Measurements from ENCODE around the gene PRSS36. TPM values are rescaled to one million over a fixed set of nuclear protein-coding genes. Genes with fewer than 3 reads are reported as not detected.

PRSS36 gene
- total RNA-seq, 1 experiment from 2014 or later: 1.3 TPM

- ChIA-PET CTCF (interaction anchor here (0.5 to 3.3 kb wide), 7 partner anchors 8 to 327 kb away, joined by 3 to 25 read pairs (median 4); partner anchors contain the start of genes HSD3B7 and KAT8), POLR2A (interaction anchor here (0.6 to 2.2 kb wide), 6 partner anchors 9 to 71 kb away, joined by 3 to 20 read pairs (median 6); partner anchors contain the start of genes FUS, KAT8, ZNF646 and ZNF668)
- H3K4me3 Mint-ChIP-seq: peak overlapping the region; percentile 24; the same call in 1 of the 2 replicates
- peak; percentile 74 for DNase-seq (ENCODE audit: low spot score)
- TF ChIP-seq, protein P1, sequence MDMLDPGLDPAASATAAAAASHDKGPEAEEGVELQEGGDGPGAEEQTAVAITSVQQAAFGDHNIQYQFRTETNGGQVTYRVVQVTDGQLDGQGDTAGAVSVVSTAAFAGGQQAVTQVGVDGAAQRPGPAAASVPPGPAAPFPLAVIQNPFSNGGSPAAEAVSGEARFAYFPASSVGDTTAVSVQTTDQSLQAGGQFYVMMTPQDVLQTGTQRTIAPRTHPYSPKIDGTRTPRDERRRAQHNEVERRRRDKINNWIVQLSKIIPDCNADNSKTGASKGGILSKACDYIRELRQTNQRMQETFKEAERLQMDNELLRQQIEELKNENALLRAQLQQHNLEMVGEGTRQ (CRISPR knock-in tag; IDR thresholded peaks at IDR 0.05): peak; percentile 84
- TF ChIP-seq EMX1 (CRISPR knock-in tag; IDR thresholded peaks at IDR 0.05) (no peak), TP53 (CRISPR knock-in tag; IDR thresholded peaks at IDR 0.05) (no peak), ZNF423 (CRISPR knock-in tag; IDR thresholded peaks at IDR 0.05) (no peak), ZNF281 (CRISPR knock-in tag; IDR thresholded peaks at IDR 0.05) (0 out of 2 replicates have a peak, but pooled peaks have one; percentile 51), SP1 (CRISPR knock-in tag; conservative IDR thresholded peaks at IDR 0.05) (0 out of 2 replicates have a peak, but pooled peaks have one; percentile 16), USF1 (CRISPR knock-in tag; IDR thresholded peaks at IDR 0.05) (peak; percentile 77)
- TF ChIP-seq, protein P2, sequence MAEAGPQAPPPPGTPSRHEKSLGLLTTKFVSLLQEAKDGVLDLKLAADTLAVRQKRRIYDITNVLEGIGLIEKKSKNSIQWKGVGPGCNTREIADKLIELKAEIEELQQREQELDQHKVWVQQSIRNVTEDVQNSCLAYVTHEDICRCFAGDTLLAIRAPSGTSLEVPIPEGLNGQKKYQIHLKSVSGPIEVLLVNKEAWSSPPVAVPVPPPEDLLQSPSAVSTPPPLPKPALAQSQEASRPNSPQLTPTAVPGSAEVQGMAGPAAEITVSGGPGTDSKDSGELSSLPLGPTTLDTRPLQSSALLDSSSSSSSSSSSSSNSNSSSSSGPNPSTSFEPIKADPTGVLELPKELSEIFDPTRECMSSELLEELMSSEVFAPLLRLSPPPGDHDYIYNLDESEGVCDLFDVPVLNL (CRISPR knock-in tag; IDR thresholded peaks at IDR 0.05; ENCODE audit: borderline replicate concordance, low read depth): no peak
- H3K36me3 Mint-ChIP-seq: peaks cover 31% of the 10 kb centered on the region
- H3K4me1 Mint-ChIP-seq: peaks cover 49% of the 10 kb centered on the region
- ATAC-seq: peak; percentile 62
- H3K27me3 Mint-ChIP-seq (ENCODE audit: low read depth): no peaks in the 10 kb centered on the region
- no peaks in the 10 kb centered on the region for H3K9me3 Mint-ChIP-seq
- H3K27ac Mint-ChIP-seq: peak overlapping the region; percentile 97
Measured at GRCh38 chr16:31130899-31131298, 19.0 kb downstream of the PRSS36 start.

GRCh38 chr16:31130336-31130891 is 19.5 kb downstream of the PRSS36 start:
- POLR2A ChIA-PET: interaction anchor here (0.9 to 2.2 kb wide), 7 partner anchors 8 to 56 kb away, joined by 3 to 20 read pairs (median 6); partner anchors contain the start of genes FUS, KAT8, ZNF646 and ZNF668
- Mint-ChIP-seq H3K4me3 (no peak overlapping the region), H3K4me1 (peaks cover 45% of the 10 kb centered on the region), H3K27me3 (ENCODE audit: low read depth) (no peaks in the 10 kb centered on the region), H3K9me3 (no peaks in the 10 kb centered on the region), H3K36me3 (peaks cover 31% of the 10 kb centered on the region), H3K27ac (peak overlapping the region; percentile 97)
- no peak for ATAC-seq
- no peak for DNase-seq (ENCODE audit: low spot score)
- CTCF ChIA-PET: interaction anchor here (0.5 to 3.3 kb wide), 7 partner anchors 9 to 328 kb away, joined by 3 to 25 read pairs (median 4); partner anchors contain the start of genes HSD3B7 and KAT8
- TF ChIP-seq, protein P3, sequence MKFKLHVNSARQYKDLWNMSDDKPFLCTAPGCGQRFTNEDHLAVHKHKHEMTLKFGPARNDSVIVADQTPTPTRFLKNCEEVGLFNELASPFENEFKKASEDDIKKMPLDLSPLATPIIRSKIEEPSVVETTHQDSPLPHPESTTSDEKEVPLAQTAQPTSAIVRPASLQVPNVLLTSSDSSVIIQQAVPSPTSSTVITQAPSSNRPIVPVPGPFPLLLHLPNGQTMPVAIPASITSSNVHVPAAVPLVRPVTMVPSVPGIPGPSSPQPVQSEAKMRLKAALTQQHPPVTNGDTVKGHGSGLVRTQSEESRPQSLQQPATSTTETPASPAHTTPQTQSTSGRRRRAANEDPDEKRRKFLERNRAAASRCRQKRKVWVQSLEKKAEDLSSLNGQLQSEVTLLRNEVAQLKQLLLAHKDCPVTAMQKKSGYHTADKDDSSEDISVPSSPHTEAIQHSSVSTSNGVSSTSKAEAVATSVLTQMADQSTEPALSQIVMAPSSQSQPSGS (CRISPR knock-in tag; IDR thresholded peaks at IDR 0.05; ENCODE audit: borderline replicate concordance, low read depth): no peak
- TF ChIP-seq HMGXB4 (CRISPR knock-in tag; IDR thresholded peaks at IDR 0.05) (no peak), TCF7 (CRISPR knock-in tag; IDR thresholded peaks at IDR 0.05; ENCODE audit: low read depth) (no peak), ZNF671 (CRISPR knock-in tag; IDR thresholded peaks at IDR 0.05) (no peak), ZNF396 (CRISPR knock-in tag; IDR thresholded peaks at IDR 0.05; ENCODE audit: borderline replicate concordance) (no peak), ZNF263 (CRISPR knock-in tag; IDR thresholded peaks at IDR 0.05; ENCODE audit: low read depth) (no peak), NFYB (CRISPR knock-in tag; conservative IDR thresholded peaks at IDR 0.05; ENCODE audit: low read depth) (no peak), NR3C1 (CRISPR knock-in tag; conservative IDR thresholded peaks at IDR 0.05; ENCODE audit: low read depth) (no peak)
- TF ChIP-seq, protein P4, sequence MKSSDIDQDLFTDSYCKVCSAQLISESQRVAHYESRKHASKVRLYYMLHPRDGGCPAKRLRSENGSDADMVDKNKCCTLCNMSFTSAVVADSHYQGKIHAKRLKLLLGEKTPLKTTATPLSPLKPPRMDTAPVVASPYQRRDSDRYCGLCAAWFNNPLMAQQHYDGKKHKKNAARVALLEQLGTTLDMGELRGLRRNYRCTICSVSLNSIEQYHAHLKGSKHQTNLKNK (CRISPR knock-in tag; IDR thresholded peaks at IDR 0.05): no peak
- TF ChIP-seq, protein P5, sequence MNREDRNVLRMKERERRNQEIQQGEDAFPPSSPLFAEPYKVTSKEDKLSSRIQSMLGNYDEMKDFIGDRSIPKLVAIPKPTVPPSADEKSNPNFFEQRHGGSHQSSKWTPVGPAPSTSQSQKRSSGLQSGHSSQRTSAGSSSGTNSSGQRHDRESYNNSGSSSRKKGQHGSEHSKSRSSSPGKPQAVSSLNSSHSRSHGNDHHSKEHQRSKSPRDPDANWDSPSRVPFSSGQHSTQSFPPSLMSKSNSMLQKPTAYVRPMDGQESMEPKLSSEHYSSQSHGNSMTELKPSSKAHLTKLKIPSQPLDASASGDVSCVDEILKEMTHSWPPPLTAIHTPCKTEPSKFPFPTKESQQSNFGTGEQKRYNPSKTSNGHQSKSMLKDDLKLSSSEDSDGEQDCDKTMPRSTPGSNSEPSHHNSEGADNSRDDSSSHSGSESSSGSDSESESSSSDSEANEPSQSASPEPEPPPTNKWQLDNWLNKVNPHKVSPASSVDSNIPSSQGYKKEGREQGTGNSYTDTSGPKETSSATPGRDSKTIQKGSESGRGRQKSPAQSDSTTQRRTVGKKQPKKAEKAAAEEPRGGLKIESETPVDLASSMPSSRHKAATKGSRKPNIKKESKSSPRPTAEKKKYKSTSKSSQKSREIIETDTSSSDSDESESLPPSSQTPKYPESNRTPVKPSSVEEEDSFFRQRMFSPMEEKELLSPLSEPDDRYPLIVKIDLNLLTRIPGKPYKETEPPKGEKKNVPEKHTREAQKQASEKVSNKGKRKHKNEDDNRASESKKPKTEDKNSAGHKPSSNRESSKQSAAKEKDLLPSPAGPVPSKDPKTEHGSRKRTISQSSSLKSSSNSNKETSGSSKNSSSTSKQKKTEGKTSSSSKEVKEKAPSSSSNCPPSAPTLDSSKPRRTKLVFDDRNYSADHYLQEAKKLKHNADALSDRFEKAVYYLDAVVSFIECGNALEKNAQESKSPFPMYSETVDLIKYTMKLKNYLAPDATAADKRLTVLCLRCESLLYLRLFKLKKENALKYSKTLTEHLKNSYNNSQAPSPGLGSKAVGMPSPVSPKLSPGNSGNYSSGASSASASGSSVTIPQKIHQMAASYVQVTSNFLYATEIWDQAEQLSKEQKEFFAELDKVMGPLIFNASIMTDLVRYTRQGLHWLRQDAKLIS (CRISPR knock-in tag; IDR thresholded peaks at IDR 0.05; ENCODE audit: borderline replicate concordance): no peak
